ENCODE results near the gene PCDH15.
"Not testable (repeated sequence)": the region's sequence is repeated elsewhere in the genome, so short reads cannot be mapped to it uniquely, and the experiment has no call there.

PCDH15 gene

DNA sequence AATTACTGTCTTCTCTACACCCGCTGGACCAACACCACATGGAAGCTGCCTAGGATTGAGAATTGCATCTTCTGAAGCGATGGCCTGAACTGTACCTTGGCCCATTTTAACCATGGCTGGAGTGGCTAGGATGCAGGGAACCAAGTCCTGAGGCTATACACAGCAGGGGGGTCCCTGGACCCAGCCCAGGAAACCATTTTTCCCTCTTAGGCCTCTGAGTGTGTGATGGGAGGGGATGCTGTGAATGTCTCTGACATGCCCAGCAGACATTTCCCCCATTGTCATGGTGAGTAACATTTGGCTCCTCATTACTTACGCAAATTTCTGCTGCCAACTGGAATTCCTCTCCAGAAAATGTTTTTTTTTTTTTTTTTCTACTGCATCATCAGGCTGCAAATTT, 822.7 kb downstream of the PCDH15 start:
- no peaks in the 10 kb centered on the region for H3K36me3 ChIP-seq (ENCODE audit: insufficient read depth, low read length)
- no peaks in the 10 kb centered on the region for H3K4me1 ChIP-seq (ENCODE audit: control insufficient read depth, insufficient read depth, low read length)
- no peak overlapping the region for H3K4me2 ChIP-seq (ENCODE audit: low read length)
- no peaks in the 10 kb centered on the region for H3K27me3 ChIP-seq (ENCODE audit: control insufficient read depth, insufficient read depth, low read length)
- H3K4me3 ChIP-seq (ENCODE audit: low read length) = no peak overlapping the region
- no peaks in the 10 kb centered on the region for H3K9me3 ChIP-seq (replicated peaks; ENCODE audit: low read length)
- no peak overlapping the region for H3K9ac ChIP-seq (ENCODE audit: low read depth, low read length)

DNA sequence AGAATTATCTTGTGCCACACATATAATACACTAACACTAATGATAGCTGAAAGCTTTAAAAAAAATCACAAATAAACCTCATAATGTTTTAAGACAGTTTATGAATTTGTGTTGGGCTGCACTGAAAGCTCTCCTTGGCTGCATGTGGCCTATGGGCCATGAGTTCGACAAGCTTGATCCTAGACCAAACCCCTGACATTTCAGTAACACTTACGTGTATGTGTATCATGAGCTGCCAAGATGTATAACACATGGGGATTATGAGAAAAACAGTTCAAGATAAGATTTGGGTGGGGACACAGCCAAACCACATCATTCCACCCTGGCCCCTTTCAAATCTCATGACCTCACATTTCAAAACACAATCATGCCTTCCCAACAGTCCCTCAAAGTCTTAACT, 823.8 kb downstream of the PCDH15 start:
- H3K4me3 ChIP-seq (ENCODE audit: low read length) = no peak overlapping the region
- no peaks in the 10 kb centered on the region for H3K4me1 ChIP-seq (ENCODE audit: control insufficient read depth, insufficient read depth, low read length)
- H3K9ac ChIP-seq (ENCODE audit: low read depth, low read length) = no peak overlapping the region
- no peak overlapping the region for H3K4me2 ChIP-seq (ENCODE audit: low read length)
- no peaks in the 10 kb centered on the region for H3K36me3 ChIP-seq (ENCODE audit: insufficient read depth, low read length)
- no peaks in the 10 kb centered on the region for H3K9me3 ChIP-seq (replicated peaks; ENCODE audit: low read length)
- no peaks in the 10 kb centered on the region for H3K27me3 ChIP-seq (ENCODE audit: control insufficient read depth, insufficient read depth, low read length)

GRCh38 chr10:53957401-53957800, 843.6 kb downstream of the PCDH15 start:
- Histone ChIP-seq H3K27me3 (ENCODE audit: control insufficient read depth, insufficient read depth, low read length) (no peaks in the 10 kb centered on the region), H3K4me1 (ENCODE audit: control insufficient read depth, insufficient read depth, low read length) (no peaks in the 10 kb centered on the region), H3K9me3 (replicated peaks; ENCODE audit: low read length) (peaks cover under 1% of the 10 kb centered on the region), H3K4me2 (ENCODE audit: low read length) (no peak overlapping the region), H3K9ac (ENCODE audit: low read depth, low read length) (no peak overlapping the region), H3K4me3 (ENCODE audit: low read length) (no peak overlapping the region), H3K36me3 (ENCODE audit: insufficient read depth, low read length) (no peaks in the 10 kb centered on the region)

GRCh38 chr10:53955091-53955490, 845.9 kb downstream of the PCDH15 start:
- Histone ChIP-seq H3K9ac (ENCODE audit: low read depth, low read length) (no peak overlapping the region), H3K27me3 (ENCODE audit: control insufficient read depth, insufficient read depth, low read length) (no peaks in the 10 kb centered on the region), H3K9me3 (replicated peaks; ENCODE audit: low read length) (peaks cover 6% of the 10 kb centered on the region), H3K36me3 (ENCODE audit: insufficient read depth, low read length) (no peaks in the 10 kb centered on the region), H3K4me1 (ENCODE audit: control insufficient read depth, insufficient read depth, low read length) (no peaks in the 10 kb centered on the region), H3K4me2 (ENCODE audit: low read length) (no peak overlapping the region), H3K4me3 (ENCODE audit: low read length) (no peak overlapping the region)

- H3K4me1 ChIP-seq (ENCODE audit: control insufficient read depth, insufficient read depth, low read length) = no peaks in the 10 kb centered on the region
- H3K27me3 ChIP-seq (ENCODE audit: control insufficient read depth, insufficient read depth, low read length) = no peaks in the 10 kb centered on the region
- no peak overlapping the region for H3K4me2 ChIP-seq (ENCODE audit: low read length)
- no peak overlapping the region for H3K4me3 ChIP-seq (ENCODE audit: low read length)
- H3K9ac ChIP-seq (ENCODE audit: low read depth, low read length) = no peak overlapping the region
- H3K9me3 ChIP-seq (replicated peaks; ENCODE audit: low read length) = peaks cover 6% of the 10 kb centered on the region
- H3K36me3 ChIP-seq (ENCODE audit: insufficient read depth, low read length) = no peaks in the 10 kb centered on the region
These were observed 848.1 kb downstream of the PCDH15 start for GRCh38 chr10:53952698-53953630.

DNA sequence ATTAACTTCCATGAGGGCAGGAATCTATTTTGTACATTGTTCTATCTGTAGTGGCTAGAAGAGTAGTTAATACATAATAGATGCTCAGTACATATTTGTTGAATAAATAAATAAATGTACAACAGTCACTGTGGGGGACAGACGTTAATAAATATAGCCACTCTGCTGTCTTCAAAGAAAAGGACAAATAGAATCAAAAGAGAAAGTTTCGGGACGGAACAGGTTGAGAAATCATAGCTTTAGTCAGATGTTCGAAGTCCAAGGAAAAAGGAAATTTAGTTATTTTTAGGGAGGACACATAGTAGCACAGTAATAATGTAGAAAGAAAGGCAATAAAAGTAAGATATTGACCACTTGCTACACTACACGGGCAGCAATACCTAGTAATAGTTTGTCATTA, 861.4 kb downstream of the PCDH15 start:
- Histone ChIP-seq H3K4me2 (ENCODE audit: low read length) (no peak overlapping the region), H3K9ac (ENCODE audit: low read depth, low read length) (no peak overlapping the region), H3K27me3 (ENCODE audit: control insufficient read depth, insufficient read depth, low read length) (no peaks in the 10 kb centered on the region), H3K4me1 (ENCODE audit: control insufficient read depth, insufficient read depth, low read length) (no peaks in the 10 kb centered on the region), H3K4me3 (ENCODE audit: low read length) (no peak overlapping the region), H3K9me3 (replicated peaks; ENCODE audit: low read length) (peaks cover 3% of the 10 kb centered on the region), H3K36me3 (ENCODE audit: insufficient read depth, low read length) (no peaks in the 10 kb centered on the region)

DNA sequence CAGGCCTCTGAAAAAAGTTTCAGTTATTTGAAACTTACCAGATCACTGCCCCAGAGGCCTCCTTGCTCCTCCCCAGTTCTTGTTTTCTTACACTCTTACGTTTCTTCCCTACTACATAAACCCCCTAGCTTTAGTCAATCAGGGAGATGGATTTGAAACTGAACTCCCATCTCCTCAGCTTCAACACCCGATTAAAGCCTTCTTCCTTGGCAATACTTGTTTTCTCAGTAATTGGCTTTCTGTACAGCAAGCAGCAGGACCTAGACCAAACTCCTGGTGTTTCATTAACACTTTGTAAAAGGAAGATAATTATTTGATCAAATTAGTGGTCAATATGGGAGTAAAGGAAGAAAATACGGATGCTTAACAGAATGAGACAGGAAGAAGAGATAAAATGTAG, 870.4 kb downstream of the PCDH15 start:
- H3K4me2 ChIP-seq (ENCODE audit: low read length) = no peak overlapping the region
- no peak overlapping the region for H3K4me3 ChIP-seq (ENCODE audit: low read length)
- H3K9ac ChIP-seq (ENCODE audit: low read depth, low read length) = no peak overlapping the region
- H3K4me1 ChIP-seq (ENCODE audit: control insufficient read depth, insufficient read depth, low read length) = no peaks in the 10 kb centered on the region
- no peaks in the 10 kb centered on the region for H3K36me3 ChIP-seq (ENCODE audit: insufficient read depth, low read length)
- no peaks in the 10 kb centered on the region for H3K27me3 ChIP-seq (ENCODE audit: control insufficient read depth, insufficient read depth, low read length)
- no peaks in the 10 kb centered on the region for H3K9me3 ChIP-seq (replicated peaks; ENCODE audit: low read length)

GRCh38 chr10:53924051-53924700, 876.9 kb downstream of the PCDH15 start:
- not testable (repeated sequence) for H3K9me3 ChIP-seq (replicated peaks; ENCODE audit: low read length); H3K4me2 ChIP-seq (ENCODE audit: low read length); H3K4me3 ChIP-seq (ENCODE audit: low read length); H3K4me1 ChIP-seq (ENCODE audit: control insufficient read depth, insufficient read depth, low read length); H3K36me3 ChIP-seq (ENCODE audit: insufficient read depth, low read length); H3K9ac ChIP-seq (ENCODE audit: low read depth, low read length); H3K27me3 ChIP-seq (ENCODE audit: control insufficient read depth, insufficient read depth, low read length)

DNA sequence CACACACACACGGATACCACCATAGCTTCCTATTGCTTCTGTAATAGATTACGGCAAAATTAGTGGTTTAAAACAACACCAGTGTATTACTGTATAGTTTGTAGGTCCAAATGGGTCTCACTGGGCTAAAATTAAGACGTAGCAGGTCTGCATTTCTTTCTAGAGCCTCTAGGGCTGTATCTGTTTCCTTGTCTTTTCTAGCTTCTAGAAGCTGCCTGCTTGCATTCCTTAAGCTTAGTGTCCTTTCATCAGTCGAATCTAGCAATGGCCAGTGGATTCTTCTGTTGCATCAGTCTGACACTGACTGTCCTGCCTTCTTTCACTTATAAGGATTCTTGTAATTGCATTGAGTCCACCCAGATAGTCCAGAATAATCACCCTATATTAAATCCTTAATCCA, 882.3 kb downstream of the PCDH15 start:
- Histone ChIP-seq H3K4me2 (ENCODE audit: low read length) (no peak overlapping the region), H3K27me3 (ENCODE audit: control insufficient read depth, insufficient read depth, low read length) (no peaks in the 10 kb centered on the region), H3K4me3 (ENCODE audit: low read length) (no peak overlapping the region), H3K9me3 (replicated peaks; ENCODE audit: low read length) (no peaks in the 10 kb centered on the region), H3K9ac (ENCODE audit: low read depth, low read length) (no peak overlapping the region), H3K36me3 (ENCODE audit: insufficient read depth, low read length) (no peaks in the 10 kb centered on the region), H3K4me1 (ENCODE audit: control insufficient read depth, insufficient read depth, low read length) (no peaks in the 10 kb centered on the region)

DNA sequence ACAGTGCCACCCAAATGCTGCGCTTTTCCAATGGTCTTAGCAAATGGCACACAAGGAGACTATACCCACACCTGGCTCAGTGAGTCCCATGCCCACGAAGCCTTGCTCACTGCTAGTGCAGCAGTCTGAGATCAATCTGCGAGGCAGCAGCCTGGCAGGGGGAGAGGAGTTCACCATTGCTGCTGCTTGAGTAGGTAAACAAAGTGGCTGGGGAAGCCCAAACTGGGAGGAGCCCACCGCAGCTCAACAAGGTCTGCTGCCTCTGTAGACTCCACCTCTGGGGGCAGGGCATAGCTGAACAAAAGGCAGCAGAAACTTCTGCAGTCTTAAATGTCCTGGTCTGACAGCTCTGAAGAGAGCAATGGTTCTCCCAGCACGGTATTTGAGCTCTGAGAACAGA, 891.2 kb downstream of the PCDH15 start:
- Histone ChIP-seq H3K36me3 (ENCODE audit: insufficient read depth, low read length) (no peaks in the 10 kb centered on the region), H3K4me1 (ENCODE audit: control insufficient read depth, insufficient read depth, low read length) (no peaks in the 10 kb centered on the region), H3K4me2 (ENCODE audit: low read length) (no peak overlapping the region), H3K4me3 (ENCODE audit: low read length) (no peak overlapping the region), H3K27me3 (ENCODE audit: control insufficient read depth, insufficient read depth, low read length) (no peaks in the 10 kb centered on the region), H3K9me3 (replicated peaks; ENCODE audit: low read length) (no peaks in the 10 kb centered on the region), H3K9ac (ENCODE audit: low read depth, low read length) (no peak overlapping the region)

GRCh38 chr10:53904506-53905241, 896.4 kb downstream of the PCDH15 start:
- Histone ChIP-seq H3K9me3 (replicated peaks; ENCODE audit: low read length) (no peaks in the 10 kb centered on the region), H3K27me3 (ENCODE audit: control insufficient read depth, insufficient read depth, low read length) (no peaks in the 10 kb centered on the region), H3K4me3 (ENCODE audit: low read length) (no peak overlapping the region), H3K9ac (ENCODE audit: low read depth, low read length) (no peak overlapping the region), H3K36me3 (ENCODE audit: insufficient read depth, low read length) (no peaks in the 10 kb centered on the region), H3K4me1 (ENCODE audit: control insufficient read depth, insufficient read depth, low read length) (no peaks in the 10 kb centered on the region), H3K4me2 (ENCODE audit: low read length) (no peak overlapping the region)

Data from skeletal muscle satellite cell (primary cell).